ENCODE data around the gene CASP6. TPM values are rescaled to one million over a fixed set of nuclear protein-coding genes. Genes with fewer than 3 reads are reported as not detected.

CASP6 gene
- total RNA-seq, 1 donor from 2014 or later, result 15.2 TPM

DNA sequence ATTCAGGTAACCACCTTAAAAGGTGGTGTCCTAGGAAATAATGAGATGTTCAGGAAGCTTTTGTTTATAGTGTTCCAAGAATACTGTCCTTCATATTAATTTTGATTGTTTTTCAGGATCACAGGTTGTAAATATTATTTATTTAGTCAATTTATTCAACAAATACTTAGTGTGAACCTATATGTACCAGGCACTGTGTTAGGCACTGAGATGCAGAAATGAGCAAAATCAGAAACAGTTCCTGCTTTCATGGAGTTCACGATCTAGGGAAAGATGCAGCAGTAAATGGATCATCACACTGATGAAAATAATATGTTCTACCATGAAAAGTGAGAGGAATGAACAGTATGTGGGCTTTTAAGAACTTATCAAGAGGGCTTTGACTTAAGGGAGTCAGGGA, 44.9 kb upstream of the CASP6 start:
- Histone ChIP-seq H3K27ac (no peak overlapping the region), H3K9me3 (no peaks in the 10 kb centered on the region), H3K4me3 (no peak overlapping the region), H3K27me3 (no peaks in the 10 kb centered on the region), H3K36me3 (peaks cover 6% of the 10 kb centered on the region), H3K4me1 (no peaks in the 10 kb centered on the region)
- DNase-seq, result no peak
- intact Hi-C loops (cut with DNase I), result no loop called here
- ATAC-seq, result no peak
- TF ChIP-seq, protein P1, sequence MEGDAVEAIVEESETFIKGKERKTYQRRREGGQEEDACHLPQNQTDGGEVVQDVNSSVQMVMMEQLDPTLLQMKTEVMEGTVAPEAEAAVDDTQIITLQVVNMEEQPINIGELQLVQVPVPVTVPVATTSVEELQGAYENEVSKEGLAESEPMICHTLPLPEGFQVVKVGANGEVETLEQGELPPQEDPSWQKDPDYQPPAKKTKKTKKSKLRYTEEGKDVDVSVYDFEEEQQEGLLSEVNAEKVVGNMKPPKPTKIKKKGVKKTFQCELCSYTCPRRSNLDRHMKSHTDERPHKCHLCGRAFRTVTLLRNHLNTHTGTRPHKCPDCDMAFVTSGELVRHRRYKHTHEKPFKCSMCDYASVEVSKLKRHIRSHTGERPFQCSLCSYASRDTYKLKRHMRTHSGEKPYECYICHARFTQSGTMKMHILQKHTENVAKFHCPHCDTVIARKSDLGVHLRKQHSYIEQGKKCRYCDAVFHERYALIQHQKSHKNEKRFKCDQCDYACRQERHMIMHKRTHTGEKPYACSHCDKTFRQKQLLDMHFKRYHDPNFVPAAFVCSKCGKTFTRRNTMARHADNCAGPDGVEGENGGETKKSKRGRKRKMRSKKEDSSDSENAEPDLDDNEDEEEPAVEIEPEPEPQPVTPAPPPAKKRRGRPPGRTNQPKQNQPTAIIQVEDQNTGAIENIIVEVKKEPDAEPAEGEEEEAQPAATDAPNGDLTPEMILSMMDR (IDR thresholded peaks at IDR 0.05), result no peak

DNA sequence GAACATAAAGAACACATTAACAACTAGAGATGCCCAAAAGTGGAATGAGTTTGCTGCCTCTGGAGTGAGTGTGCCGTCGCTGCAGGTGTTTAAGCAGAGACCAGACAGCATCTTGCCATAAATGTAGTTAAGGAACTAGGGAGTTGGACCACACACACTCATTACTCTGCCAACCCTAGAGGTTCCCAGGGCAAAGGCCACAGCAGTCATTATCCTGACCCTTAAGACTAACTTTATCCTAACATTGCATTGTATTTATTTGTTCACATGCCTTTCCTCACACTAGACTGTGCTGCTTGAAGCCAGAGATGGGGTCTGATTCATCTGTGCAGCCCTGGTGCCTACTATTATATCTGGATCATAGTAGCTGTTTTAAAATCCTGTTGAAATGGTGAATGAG, 43.5 kb upstream of the CASP6 start:
- no peaks in the 10 kb centered on the region for H3K9me3 ChIP-seq
- intact Hi-C loops (cut with DNase I), result no loop called here
- no peaks in the 10 kb centered on the region for H3K4me1 ChIP-seq
- DNase-seq (no peak), ATAC-seq (no peak)
- H3K27me3 ChIP-seq, result no peaks in the 10 kb centered on the region
- H3K4me3 ChIP-seq, result no peak overlapping the region
- TF ChIP-seq, protein P1 (IDR thresholded peaks at IDR 0.05), result no peak
- peaks cover 6% of the 10 kb centered on the region for H3K36me3 ChIP-seq
- H3K27ac ChIP-seq, result no peak overlapping the region

DNA sequence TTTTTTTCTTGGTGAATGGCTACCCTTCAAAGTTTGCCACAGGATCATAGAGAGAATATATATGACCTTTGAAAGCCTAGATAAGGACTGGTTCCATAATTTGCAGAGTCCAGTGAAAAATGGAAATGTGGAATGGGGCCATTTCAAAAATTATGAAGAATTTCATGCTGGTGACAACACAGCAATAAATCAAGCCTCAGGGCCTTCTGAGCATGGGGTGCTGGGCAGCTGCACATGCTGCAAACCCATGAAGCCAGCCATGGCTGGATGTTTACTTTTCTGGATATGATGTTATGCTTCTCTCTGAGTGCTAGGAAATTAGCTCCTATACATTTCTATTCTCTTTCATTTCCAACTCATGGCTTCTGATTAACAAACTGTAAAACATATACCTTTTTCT, 42.6 kb upstream of the CASP6 start:
- no peak overlapping the region for H3K27ac ChIP-seq
- ATAC-seq, result no peak

DNA sequence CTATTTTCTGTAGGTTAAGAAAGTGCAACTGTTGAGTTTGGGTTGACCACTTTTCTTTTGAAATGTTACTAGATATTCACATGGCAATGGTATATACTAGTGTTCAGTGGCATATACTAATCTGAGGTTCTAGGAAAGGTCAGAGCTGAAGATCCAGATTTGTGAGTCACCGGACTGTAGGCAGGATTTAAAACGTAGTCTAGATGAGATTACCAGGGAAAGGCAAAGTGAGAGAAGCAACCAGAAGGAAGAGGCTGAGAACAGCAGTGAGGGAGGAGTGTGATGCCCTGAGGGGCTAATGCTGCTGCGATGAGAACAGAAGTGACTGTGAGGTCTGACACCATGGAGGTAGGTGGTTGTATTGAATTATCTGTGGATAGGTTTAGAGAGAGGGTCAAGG, 36.3 kb upstream of the CASP6 start:
- no peaks in the 10 kb centered on the region for H3K4me1 ChIP-seq
- H3K4me3 ChIP-seq, result no peak overlapping the region
- no peaks in the 10 kb centered on the region for H3K9me3 ChIP-seq
- intact Hi-C loops (cut with DNase I), result no loop called here
- TF ChIP-seq, protein P1 (IDR thresholded peaks at IDR 0.05), result no peak
- no peaks in the 10 kb centered on the region for H3K36me3 ChIP-seq
- no peak for DNase-seq
- no peaks in the 10 kb centered on the region for H3K27me3 ChIP-seq
- ATAC-seq, result no peak
- no peak overlapping the region for H3K27ac ChIP-seq

More for the DNA sequence above, 42.6 kb upstream of the CASP6 start:
- intact Hi-C loops (cut with DNase I), result no loop called here
- H3K4me1 ChIP-seq, result no peaks in the 10 kb centered on the region
- no peak overlapping the region for H3K4me3 ChIP-seq
- no peaks in the 10 kb centered on the region for H3K27me3 ChIP-seq
- TF ChIP-seq, protein P1 (IDR thresholded peaks at IDR 0.05), result no peak
- no peaks in the 10 kb centered on the region for H3K9me3 ChIP-seq
- no peak for DNase-seq
- peaks cover 6% of the 10 kb centered on the region for H3K36me3 ChIP-seq

DNA sequence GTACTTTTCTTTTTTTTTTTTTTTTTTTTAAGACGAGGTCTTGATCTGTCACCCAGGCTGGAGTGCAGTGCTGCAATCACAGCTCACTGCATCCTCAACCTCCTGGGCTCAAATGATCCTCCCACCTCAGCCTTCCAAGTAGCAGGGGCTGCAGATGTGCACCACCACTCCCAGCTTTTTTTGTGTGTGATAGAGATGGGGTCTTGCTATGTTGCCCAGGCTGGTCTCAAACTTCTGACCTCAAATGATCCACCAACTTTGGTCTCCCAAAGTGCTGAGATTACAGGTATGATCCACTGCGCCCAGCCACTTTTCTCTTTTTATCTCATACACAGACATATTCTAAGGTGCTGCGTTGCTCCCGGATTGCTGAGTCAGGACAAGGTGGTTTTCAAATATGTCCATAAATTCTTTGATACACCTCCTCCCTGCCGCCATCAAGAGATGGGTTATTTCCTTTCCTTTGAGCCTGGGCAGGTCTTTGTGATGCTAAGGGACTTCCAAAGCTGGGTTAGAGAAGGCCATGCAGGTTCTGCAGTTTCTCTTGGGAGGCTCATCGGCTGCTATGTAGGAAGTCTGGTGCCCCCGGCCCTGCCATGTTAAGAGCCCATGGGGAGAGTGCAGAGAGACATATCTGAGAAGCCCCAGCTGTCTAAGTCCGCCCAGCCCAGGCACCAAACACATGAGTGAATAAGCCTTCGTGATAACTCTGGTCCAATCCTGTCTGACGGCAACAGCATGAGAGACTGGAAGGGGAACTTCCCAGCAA, 35.0 kb upstream of the CASP6 start:
- no peak for ATAC-seq
- Histone ChIP-seq H3K9me3 (no peaks in the 10 kb centered on the region), H3K27me3 (no peaks in the 10 kb centered on the region), H3K4me1 (no peaks in the 10 kb centered on the region), H3K36me3 (no peaks in the 10 kb centered on the region), H3K4me3 (no peak overlapping the region), H3K27ac (no peak overlapping the region)
- TF ChIP-seq, protein P1 (IDR thresholded peaks at IDR 0.05), result no peak
- intact Hi-C loops (cut with DNase I), result no loop called here
- no peak for DNase-seq

All from upper lobe of right lung (tissue), 1 donor.